ENCODE data around the gene TMEM30B. TPM values are rescaled to one million over a fixed set of nuclear protein-coding genes. Genes with fewer than 3 reads are reported as not detected.
A peak's percentile ranks its signal among the peaks of the same experiment; 100 is the strongest.

Gene TMEM30B
- total and polyA plus RNA-seq, 2 of the 13 experiments (the other 11 are each of a cell fraction or from before 2014, with no cell fraction given) = not detected

- Histone ChIP-seq H4K20me1 (ENCODE audit: insufficient read depth, low read length) (no peaks in the 10 kb centered on the region), H3K9me3 (ENCODE audit: low read length) (no peaks in the 10 kb centered on the region), H3K27ac (ENCODE audit: extremely low read length, insufficient read depth, low read length) (no peak overlapping the region), H3K4me3 (replicated peaks in 1 of 3; ENCODE audit: insufficient read depth in 1 of 3, low read depth in 2 of 3, low read length in 3 of 3) (no peak overlapping the region), H3K27me3 (ENCODE audit: control insufficient read depth in 1 of 2, insufficient read depth in 2 of 2, low read length in 2 of 2) (no peaks in the 10 kb centered on the region; a peak in 1 of 5 replicates), H2AFZ (ENCODE audit: low read length) (peak overlapping the region; percentile 61), H3K4me1 (ENCODE audit: insufficient read depth, low read length) (peaks cover 26% of the 10 kb centered on the region), H3K36me3 (replicated peaks in 1 of 2; ENCODE audit: control insufficient read depth in 1 of 2, insufficient read depth in 2 of 2, low read length in 2 of 2) (no peaks in the 10 kb centered on the region), H3K9ac (ENCODE audit: insufficient read depth, low read depth, low read length) (no peak overlapping the region), H3K79me2 (ENCODE audit: insufficient read depth, low read length) (no peaks in the 10 kb centered on the region), H3K4me2 (ENCODE audit: low read depth, low read length) (no peak overlapping the region)
- no TSS peak for BruUV-seq (replicated peaks)
- CTCF ChIA-PET (ENCODE audit: low intra/inter-chr PET ratio, low total read pairs) = no interaction called here
- POLR2A ChIA-PET = no interaction called here
- FAIRE-seq (no peak), ATAC-seq (no peak), DNase-seq (ENCODE audit: low spot score) (no peak)
- intact Hi-C loops (cut with micrococcal nuclease; ENCODE audit: unreplicated experiment) = no loop called here
- in situ Hi-C loops (cut with HindIII; ENCODE audit: extremely low pct_ligation_motif_present, low pct_unique_long_range_greater_than_20kb) = loop anchor here (25.0 kb wide), 1 partner anchor 558 kb away; no protein-coding TSS in a partner anchor
- 62% methylated on average over 5 of the region's 5 CpGs for WGBS (ENCODE audit: low lambda C conversion rate)
- TF ChIP-seq ZSCAN9 (CRISPR knock-in tag; IDR thresholded peaks at IDR 0.05; ENCODE audit: borderline replicate concordance) (no peak), ZNF891 (CRISPR knock-in tag; IDR thresholded peaks at IDR 0.05) (no peak), SRSF1 (optimal IDR thresholded peaks at IDR 0.05; ENCODE audit: low read depth, low read length) (no peak), NCOA1 (CRISPR knock-in tag; IDR thresholded peaks at IDR 0.05) (no peak), MTF2 (CRISPR knock-in tag; IDR thresholded peaks at IDR 0.05; ENCODE audit: borderline replicate concordance) (no peak), HDAC2 (CRISPR knock-in tag; IDR thresholded peaks at IDR 0.05) (no peak), ZNF678 (CRISPR knock-in tag; IDR thresholded peaks at IDR 0.05) (no peak), ZNF282 (IDR thresholded peaks at IDR 0.05; ENCODE audit: partially characterized antibody) (no peak), ZNF225 (CRISPR knock-in tag; IDR thresholded peaks at IDR 0.05) (no peak), ZNF274 (CRISPR knock-in tag; IDR thresholded peaks at IDR 0.05) (no peak), SRSF9 (IDR thresholded peaks at IDR 0.05; ENCODE audit: borderline replicate concordance, insufficient read depth, low read depth, low read length, poor library complexity, severe bottlenecking) (no peak), SIX4 (CRISPR knock-in tag; IDR thresholded peaks at IDR 0.05) (no peak), ZNF883 (CRISPR knock-in tag; IDR thresholded peaks at IDR 0.05; ENCODE audit: not compliant biosample characterization) (no peak), KDM4B (CRISPR knock-in tag; IDR thresholded peaks at IDR 0.05) (no peak), ZSCAN21 (CRISPR knock-in tag; IDR thresholded peaks at IDR 0.05; ENCODE audit: borderline replicate concordance) (no peak), ZNF841 (CRISPR knock-in tag; IDR thresholded peaks at IDR 0.05; ENCODE audit: borderline replicate concordance) (no peak), HMG20A (CRISPR knock-in tag; IDR thresholded peaks at IDR 0.05; ENCODE audit: borderline replicate concordance) (no peak)
- TF ChIP-seq, protein P1, sequence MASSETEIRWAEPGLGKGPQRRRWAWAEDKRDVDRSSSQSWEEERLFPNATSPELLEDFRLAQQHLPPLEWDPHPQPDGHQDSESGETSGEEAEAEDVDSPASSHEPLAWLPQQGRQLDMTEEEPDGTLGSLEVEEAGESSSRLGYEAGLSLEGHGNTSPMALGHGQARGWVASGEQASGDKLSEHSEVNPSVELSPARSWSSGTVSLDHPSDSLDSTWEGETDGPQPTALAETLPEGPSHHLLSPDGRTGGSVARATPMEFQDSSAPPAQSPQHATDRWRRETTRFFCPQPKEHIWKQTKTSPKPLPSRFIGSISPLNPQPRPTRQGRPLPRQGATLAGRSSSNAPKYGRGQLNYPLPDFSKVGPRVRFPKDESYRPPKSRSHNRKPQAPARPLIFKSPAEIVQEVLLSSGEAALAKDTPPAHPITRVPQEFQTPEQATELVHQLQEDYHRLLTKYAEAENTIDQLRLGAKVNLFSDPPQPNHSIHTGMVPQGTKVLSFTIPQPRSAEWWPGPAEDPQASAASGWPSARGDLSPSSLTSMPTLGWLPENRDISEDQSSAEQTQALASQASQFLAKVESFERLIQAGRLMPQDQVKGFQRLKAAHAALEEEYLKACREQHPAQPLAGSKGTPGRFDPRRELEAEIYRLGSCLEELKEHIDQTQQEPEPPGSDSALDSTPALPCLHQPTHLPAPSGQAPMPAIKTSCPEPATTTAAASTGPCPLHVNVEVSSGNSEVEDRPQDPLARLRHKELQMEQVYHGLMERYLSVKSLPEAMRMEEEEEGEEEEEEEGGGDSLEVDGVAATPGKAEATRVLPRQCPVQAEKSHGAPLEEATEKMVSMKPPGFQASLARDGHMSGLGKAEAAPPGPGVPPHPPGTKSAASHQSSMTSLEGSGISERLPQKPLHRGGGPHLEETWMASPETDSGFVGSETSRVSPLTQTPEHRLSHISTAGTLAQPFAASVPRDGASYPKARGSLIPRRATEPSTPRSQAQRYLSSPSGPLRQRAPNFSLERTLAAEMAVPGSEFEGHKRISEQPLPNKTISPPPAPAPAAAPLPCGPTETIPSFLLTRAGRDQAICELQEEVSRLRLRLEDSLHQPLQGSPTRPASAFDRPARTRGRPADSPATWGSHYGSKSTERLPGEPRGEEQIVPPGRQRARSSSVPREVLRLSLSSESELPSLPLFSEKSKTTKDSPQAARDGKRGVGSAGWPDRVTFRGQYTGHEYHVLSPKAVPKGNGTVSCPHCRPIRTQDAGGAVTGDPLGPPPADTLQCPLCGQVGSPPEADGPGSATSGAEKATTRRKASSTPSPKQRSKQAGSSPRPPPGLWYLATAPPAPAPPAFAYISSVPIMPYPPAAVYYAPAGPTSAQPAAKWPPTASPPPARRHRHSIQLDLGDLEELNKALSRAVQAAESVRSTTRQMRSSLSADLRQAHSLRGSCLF (CRISPR knock-in tag; IDR thresholded peaks at IDR 0.05; ENCODE audit: borderline replicate concordance) = no peak
- TF ChIP-seq, protein P2, sequence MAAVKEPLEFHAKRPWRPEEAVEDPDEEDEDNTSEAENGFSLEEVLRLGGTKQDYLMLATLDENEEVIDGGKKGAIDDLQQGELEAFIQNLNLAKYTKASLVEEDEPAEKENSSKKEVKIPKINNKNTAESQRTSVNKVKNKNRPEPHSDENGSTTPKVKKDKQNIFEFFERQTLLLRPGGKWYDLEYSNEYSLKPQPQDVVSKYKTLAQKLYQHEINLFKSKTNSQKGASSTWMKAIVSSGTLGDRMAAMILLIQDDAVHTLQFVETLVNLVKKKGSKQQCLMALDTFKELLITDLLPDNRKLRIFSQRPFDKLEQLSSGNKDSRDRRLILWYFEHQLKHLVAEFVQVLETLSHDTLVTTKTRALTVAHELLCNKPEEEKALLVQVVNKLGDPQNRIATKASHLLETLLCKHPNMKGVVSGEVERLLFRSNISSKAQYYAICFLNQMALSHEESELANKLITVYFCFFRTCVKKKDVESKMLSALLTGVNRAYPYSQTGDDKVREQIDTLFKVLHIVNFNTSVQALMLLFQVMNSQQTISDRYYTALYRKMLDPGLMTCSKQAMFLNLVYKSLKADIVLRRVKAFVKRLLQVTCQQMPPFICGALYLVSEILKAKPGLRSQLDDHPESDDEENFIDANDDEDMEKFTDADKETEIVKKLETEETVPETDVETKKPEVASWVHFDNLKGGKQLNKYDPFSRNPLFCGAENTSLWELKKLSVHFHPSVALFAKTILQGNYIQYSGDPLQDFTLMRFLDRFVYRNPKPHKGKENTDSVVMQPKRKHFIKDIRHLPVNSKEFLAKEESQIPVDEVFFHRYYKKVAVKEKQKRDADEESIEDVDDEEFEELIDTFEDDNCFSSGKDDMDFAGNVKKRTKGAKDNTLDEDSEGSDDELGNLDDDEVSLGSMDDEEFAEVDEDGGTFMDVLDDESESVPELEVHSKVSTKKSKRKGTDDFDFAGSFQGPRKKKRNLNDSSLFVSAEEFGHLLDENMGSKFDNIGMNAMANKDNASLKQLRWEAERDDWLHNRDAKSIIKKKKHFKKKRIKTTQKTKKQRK (IDR thresholded peaks at IDR 0.05; ENCODE audit: low read length) = no peak
Observed at GRCh38 chr14:61279082-61279481, 2.1 kb downstream of the TMEM30B start.

Measured in HepG2 (cell line).